ENCODE results near the gene GAST. TPM values are rescaled to one million over a fixed set of nuclear protein-coding genes. Genes with fewer than 3 reads are reported as not detected.

GAST gene
- total and polyA plus RNA-seq, 2 of the 4 experiments (the other 2 are of a cell fraction), result not detected

- Histone ChIP-seq H2BK15ac (ENCODE audit: low read depth, low read length) (no peak overlapping the region), H3K9me1 (ENCODE audit: insufficient read depth, low read length) (no peaks in the 10 kb centered on the region), H2AK5ac (ENCODE audit: low read depth, low read length) (no peak overlapping the region), H3K9me3 (ENCODE audit: control insufficient read depth, insufficient read depth, low read length) (no peaks in the 10 kb centered on the region), H2AK9ac (replicated peaks; ENCODE audit: low read depth, low read length, poor library complexity) (no peak overlapping the region), H3K36me3 (ENCODE audit: control insufficient read depth, insufficient read depth, low read length) (no peaks in the 10 kb centered on the region), H4K5ac (ENCODE audit: low read depth, low read length) (no peak overlapping the region), H3K27me3 (ENCODE audit: control insufficient read depth, insufficient read depth, low read length) (peaks cover 7% of the 10 kb centered on the region), H3K56ac (ENCODE audit: extremely low read depth, insufficient read depth, low read length) (no peak overlapping the region), H3K18ac (ENCODE audit: low read depth, low read length) (no peak overlapping the region), H2BK20ac (ENCODE audit: low read depth, low read length) (no peak overlapping the region), H4K20me1 (ENCODE audit: insufficient read depth, low read length) (no peaks in the 10 kb centered on the region), H3K4me1 (ENCODE audit: control insufficient read depth, insufficient read depth, low read length) (peaks cover 6% of the 10 kb centered on the region), H3K4me3 (ENCODE audit: insufficient read depth, low read depth, low read length) (no peak overlapping the region), H4K8ac (ENCODE audit: low read depth in 2 of 2, low read length in 2 of 2) (no peak overlapping the region), H3K9ac (ENCODE audit: low read depth, low read length) (no peak overlapping the region), H4K91ac (ENCODE audit: insufficient read depth, low read depth, low read length) (no peak overlapping the region), H3K27ac (ENCODE audit: insufficient read depth, low read length) (no peak overlapping the region), H3K14ac (replicated peaks; ENCODE audit: low read depth, low read length) (no peak overlapping the region), H3K4ac (ENCODE audit: low read depth, low read length) (no peak overlapping the region), H3K23ac (ENCODE audit: low read depth, low read length) (no peak overlapping the region), H2BK120ac (ENCODE audit: low read depth, low read length) (no peak overlapping the region), H2BK5ac (ENCODE audit: low read depth, low read length, poor library complexity, severe bottlenecking) (no peak overlapping the region), H2AFZ (replicated peaks; ENCODE audit: low read length, poor library complexity) (peak overlapping the region; percentile 32), H3K79me1 (ENCODE audit: low read depth in 1 of 2, low read length in 2 of 2) (no peaks in the 10 kb centered on the region), H3K4me2 (ENCODE audit: low read depth, low read length) (no peak overlapping the region)
- no TSS peak for BruUV-seq (replicated peaks)
- TF ChIP-seq CTCF (conservative IDR thresholded peaks at IDR 0.05; ENCODE audit: low read depth, low read length), result no peak
- TF ChIP-seq NFE2L2 (IDR thresholded peaks at IDR 0.05; ENCODE audit: low read depth, low read length), result no peak
- no peak for TF ChIP-seq RFX5 (IDR thresholded peaks at IDR 0.05; ENCODE audit: low read depth, low read length)
- no peak for TF ChIP-seq FOS (IDR thresholded peaks at IDR 0.05; ENCODE audit: low read depth, low read length)
- no peak for TF ChIP-seq POLR2A (IDR thresholded peaks at IDR 0.05; ENCODE audit: low read depth, low read length)
- no peak for TF ChIP-seq SMC3 (IDR thresholded peaks at IDR 0.05; ENCODE audit: low read depth, low read length)
- TF ChIP-seq MAFK (IDR thresholded peaks at IDR 0.05; ENCODE audit: low read depth, low read length), result no peak
- no peak for TF ChIP-seq BHLHE40 (IDR thresholded peaks at IDR 0.05; ENCODE audit: low read depth, low read length)
- TF ChIP-seq MAZ (IDR thresholded peaks at IDR 0.05; ENCODE audit: borderline replicate concordance, low read depth, low read length), result no peak
- no peak for TF ChIP-seq USF2 (IDR thresholded peaks at IDR 0.05; ENCODE audit: low read depth, low read length)
- no peak for TF ChIP-seq RAD21 (IDR thresholded peaks at IDR 0.05; ENCODE audit: low read length)
- TF ChIP-seq RCOR1 (IDR thresholded peaks at IDR 0.05; ENCODE audit: insufficient replicate concordance, low read length), result no peak
- ATAC-seq (ENCODE audit: low read depth) (no peak), DNase-seq (no peak)
- ChIA-PET POLR2A (ENCODE audit: unreplicated experiment) (no interaction called here), CTCF (no interaction called here)
- intact Hi-C loops (cut with micrococcal nuclease) (no loop called here), dilution Hi-C loops (cut with HindIII; ENCODE audit: low sequenced_read_pairs, unreplicated experiment) (no loop called here), in situ Hi-C loops (cut with MboI; ENCODE audit: low sequenced_read_pairs) (no loop called here)
- WGBS, 2 experiments (ENCODE audit: extremely low coverage in 2 of 2, insufficient read length in 1 of 2), result no CpG with 5 or more reads among the region's 3 CpGs
These were observed 30.4 kb upstream of the GAST start for GRCh38 chr17:41681776-41682175.
